LHCN-M2 (cell line): Measurements from ENCODE around the gene COPS6. TPM values are rescaled to one million over a fixed set of nuclear protein-coding genes. Genes with fewer than 3 reads are reported as not detected.

Experiments used
- DNase-seq: peaks from one replicate; pipeline ENCODE4 v3.0.0-alpha.2; 2012; ENCODE audit warnings: low read depth
- total RNA-seq: library from RNA; depleted of rRNA; stranded (reverse); fragments of >200 nt; gene quantifications from 2 replicates; pipeline ENCODE4 v1.2.3, GENCODE V29; 2014

Gene COPS6
- total RNA-seq, 1 experiment from 2014 or later = 100 TPM

GRCh38 chr7:100101016-100101862, 12.5 kb downstream of the COPS6 start, which contains the start of the genes AP4M1 and MCM7:
AP4M1 (plus strand) TSS chr7:100101643; CDS start chr7:100101715, 72 bp downstream.
MCM7 (minus strand) TSS chr7:100101397; CDS start chr7:100101294, 103 bp downstream.
- DNase-seq = peak; percentile 100

DNA sequence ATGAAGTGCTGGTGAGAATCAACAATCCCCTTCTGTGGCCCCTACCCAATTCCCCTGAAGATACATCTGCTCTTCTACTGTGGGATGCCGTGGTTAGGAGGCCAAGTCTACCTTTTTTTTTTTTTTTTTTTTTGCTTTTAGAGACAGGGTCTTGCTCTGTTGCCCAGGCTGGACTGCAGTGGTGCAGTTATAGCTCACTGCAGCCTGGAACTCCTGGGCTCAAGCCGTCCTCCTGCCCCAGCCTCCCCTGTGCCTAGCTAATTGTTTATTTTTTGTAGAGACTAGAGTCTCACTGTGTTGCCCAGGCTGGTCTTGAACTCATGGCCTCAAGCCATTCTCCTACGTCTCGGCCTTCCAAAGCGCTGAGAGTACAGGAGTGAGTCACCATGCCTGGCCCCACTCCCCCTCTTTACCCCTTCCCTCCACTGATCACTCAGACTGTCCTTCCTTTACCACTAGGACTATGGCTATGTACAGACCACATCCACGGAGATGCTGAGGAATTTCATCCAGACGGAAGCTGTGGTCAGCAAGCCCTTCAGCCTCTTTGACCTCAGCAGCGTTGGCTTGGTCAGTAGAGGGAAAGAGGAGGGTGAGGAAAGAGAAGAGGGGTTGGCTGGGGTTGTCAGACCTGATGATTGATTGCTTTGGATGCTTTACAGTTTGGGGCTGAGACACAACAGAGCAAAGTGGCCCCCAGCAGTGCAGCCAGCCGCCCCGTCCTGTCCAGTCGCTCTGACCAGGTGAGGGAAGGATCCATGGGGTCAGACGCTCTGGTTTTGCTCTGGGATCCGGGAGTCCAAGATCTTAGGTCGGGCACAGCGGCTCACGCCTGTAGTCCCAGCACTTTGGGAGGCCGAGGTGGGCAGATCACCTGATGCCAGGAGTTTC, 14.4 kb downstream of the COPS6 start:
- DNase-seq = peak; percentile 99

GRCh38 chr7:100105534-100105933, 16.8 kb downstream of the COPS6 start:
- DNase-seq = no peak

DNA sequence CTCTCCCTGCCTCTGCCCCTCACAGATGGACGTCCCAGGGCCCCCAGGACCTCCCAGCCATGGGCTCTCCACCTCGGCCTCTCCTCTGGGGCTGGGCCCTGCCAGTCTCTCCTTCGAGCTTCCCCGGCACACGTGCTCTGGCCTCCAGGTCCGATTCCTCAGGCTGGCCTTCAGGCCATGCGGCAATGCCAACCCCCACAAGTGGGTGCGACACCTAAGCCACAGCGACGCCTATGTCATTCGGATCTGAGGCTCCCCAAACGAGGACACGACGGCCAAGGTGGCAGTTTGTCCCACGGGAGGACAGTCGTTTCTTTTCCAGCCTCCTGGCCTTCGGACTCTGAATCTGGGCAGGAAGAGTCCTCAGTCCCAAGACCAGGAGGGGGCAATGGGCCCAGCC, 17.9 kb downstream of the COPS6 start:
- DNase-seq = no peak

DNA sequence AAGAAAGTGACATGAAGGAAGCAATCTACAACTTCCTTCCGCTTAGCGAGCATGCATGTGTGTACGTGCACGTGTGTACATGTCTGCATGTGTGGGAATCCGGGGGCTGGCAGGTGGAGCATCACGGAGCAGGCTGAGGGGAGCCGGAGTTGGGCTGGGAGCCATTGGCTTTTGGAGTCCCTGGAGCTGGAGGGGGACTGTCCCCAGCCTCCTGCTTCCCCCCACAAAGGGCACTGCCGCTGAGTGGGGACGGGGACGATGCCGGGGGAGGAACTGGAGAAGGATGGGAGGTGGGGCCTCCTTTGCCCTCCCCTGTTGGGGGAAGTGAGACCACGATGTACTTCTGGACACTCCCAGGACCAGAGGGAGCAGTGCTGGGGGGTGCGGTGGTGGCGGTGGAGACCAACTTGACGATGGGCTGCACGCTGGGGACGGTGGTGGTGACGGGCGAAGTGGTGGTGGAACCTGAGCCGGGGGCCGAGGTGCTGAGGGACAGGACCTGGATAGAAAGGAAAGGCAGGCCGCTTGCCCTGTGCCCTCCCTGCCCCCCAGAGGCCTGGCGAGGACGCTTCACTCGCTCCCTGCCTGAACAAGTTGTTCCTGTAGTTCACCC, 18.5 kb downstream of the COPS6 start:
- no peak for DNase-seq

DNA sequence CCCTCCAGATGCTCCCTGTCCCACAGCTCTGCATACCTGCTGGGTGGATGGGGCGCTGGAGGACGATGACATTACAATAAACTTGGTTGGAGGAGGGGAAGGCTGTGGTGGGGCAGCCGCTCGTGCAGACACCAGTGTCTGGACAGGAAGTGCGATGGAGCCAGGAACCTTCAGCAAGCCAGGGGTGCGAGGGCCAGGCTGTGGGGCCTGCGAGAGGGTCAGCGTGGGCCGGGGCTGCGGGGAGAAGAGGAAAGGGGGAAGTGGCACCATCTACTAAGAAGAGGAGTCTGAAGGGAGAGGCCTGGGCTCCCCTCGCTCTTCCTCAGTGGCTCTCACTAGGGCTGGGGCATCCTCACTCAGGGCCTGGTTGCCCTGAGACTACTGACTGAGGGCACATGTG, 19.1 kb downstream of the COPS6 start:
- no peak for DNase-seq

GRCh38 chr7:100109521-100110163, 20.9 kb downstream of the COPS6 start:
- no peak for DNase-seq

- DNase-seq = no peak
Measured at GRCh38 chr7:100111156-100111555, 22.4 kb downstream of the COPS6 start.

DNA sequence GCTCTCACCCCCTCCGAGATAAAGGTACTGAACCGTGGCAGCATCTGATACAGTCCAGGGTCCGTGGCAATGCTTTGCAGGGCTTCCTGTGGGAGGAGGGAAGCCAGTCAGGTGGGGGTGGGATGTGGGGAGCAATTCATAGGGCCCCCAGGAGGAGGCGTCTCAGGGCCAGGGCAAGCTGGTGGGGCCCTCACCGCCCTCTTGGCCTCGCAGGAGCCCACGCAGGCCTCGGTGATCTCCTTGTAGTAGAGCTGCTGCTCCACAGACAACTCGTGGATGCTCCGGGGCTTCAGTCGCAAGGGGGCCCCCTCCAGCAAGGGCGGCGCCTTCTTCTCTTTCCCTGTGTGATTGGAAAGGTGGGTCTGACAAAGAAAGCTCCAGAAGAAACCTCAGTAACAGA, 23.1 kb downstream of the COPS6 start:
- DNase-seq = no peak

- no peak for DNase-seq
Measured at GRCh38 chr7:100115026-100115425, 26.3 kb downstream of the COPS6 start.

DNA sequence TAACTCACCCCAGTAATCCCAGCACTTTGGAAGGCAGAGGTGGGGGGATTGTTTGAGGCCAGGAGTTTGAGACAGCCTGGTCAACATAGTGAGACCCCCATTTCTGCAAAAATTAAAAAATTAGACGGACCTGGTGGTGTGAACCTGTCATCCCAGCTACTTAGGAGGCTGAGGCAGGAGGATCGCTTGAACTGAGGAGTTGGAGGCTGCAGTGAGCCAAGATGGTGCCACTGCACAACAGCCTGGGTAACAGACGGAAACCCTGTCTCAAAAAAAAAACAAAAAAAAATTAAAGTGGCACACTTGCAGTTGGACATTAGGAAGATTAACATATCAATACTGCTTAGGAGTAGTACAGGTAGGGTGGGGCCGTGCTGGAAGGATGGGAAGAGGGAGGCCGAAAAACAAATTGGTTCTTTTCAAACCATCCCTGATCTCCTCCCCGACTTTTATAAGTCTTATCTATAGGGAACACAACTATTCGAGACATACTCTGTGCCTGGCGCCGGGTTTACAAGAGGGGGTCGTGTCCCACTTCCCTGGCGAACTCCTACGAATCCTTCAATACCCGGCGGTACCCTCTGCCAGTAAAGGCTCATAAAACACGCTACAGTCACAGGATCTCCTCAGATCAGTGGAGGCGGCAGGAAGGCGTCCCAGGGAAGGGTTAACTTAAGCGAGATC, 29.8 kb downstream of the COPS6 start:
- no peak for DNase-seq

- peak; percentile 95 for DNase-seq
Measured at GRCh38 chr7:100119072-100119969, 30.6 kb downstream of the COPS6 start, which contains the start of the genes CNPY4 and TAF6. CNPY4 (plus strand) TSS chr7:100119634; CDS start chr7:100119745, 111 bp downstream. TAF6 (minus strand) TSS chr7:100119358; CDS start chr7:100114209, 5,149 bp downstream.

DNA sequence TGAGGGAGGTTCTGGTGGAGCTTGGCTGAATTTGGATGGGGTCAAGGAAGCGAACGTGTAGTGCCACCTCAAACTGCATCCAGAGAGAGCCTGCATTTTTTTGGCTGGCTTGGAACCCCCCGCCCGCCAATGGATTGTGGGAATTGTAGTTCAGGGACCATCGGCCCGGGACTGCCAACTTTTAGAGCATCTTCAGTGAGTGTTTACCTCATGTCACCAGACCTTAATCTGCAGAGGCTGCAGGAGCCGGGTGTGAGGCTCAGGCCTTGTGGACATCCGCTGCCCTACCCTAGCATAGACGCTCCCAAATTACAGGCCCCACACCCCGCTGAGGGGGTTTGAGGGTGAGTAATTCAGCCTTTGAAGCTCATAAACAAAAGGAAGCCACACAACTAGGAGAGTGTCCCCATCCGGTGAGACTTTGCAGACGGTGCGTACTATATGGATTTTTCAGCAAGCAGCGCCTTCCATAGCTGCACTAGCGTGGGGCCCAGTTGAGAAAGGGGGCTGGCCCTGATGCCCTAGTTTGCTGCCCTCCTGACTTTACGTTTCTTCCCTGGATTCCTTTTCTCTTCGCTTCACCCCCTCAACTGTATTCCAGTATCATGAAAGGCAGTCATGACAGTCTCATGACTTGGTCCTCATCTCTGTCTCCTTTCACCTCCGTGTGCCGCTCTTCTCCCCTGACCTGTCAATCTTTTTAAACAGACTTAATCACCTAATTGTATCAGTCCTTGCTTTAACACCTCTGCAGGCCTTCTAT, 31.4 kb downstream of the COPS6 start:
- DNase-seq = peak; percentile 71

DNA sequence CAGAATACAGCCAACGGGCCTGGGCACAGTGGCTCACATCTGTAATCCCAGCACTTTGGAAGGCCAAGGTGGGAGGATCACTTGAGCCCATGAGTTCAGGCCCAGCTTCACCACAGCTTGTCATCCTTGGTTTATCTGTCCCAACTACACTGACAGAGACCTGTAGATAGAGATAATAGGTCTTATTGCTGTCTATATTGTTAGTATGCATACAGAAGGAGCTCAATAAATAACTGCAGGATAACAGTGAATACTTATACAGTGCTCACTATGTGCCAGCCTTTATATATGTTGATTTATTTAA, 31.9 kb downstream of the COPS6 start:
- DNase-seq = no peak

GRCh38 chr7:100122067-100122466, 33.3 kb downstream of the COPS6 start:
- DNase-seq = no peak

GRCh38 chr7:100122568-100122967, 33.8 kb downstream of the COPS6 start:
- DNase-seq = no peak

- no peak for DNase-seq
Measured at GRCh38 chr7:100124301-100125230, 35.8 kb downstream of the COPS6 start.
